HG03097 (cell line): Measurements from ENCODE around the gene CXorf49B.

Experiments used
- ATAC-seq: cut with Tn5 transposase; IDR thresholded peaks from one replicate; pipeline ENCODE4 v1.9.1; 2021; ENCODE audit not compliant: unreplicated experiment, low FRiP score

Gene CXorf49B

DNA sequence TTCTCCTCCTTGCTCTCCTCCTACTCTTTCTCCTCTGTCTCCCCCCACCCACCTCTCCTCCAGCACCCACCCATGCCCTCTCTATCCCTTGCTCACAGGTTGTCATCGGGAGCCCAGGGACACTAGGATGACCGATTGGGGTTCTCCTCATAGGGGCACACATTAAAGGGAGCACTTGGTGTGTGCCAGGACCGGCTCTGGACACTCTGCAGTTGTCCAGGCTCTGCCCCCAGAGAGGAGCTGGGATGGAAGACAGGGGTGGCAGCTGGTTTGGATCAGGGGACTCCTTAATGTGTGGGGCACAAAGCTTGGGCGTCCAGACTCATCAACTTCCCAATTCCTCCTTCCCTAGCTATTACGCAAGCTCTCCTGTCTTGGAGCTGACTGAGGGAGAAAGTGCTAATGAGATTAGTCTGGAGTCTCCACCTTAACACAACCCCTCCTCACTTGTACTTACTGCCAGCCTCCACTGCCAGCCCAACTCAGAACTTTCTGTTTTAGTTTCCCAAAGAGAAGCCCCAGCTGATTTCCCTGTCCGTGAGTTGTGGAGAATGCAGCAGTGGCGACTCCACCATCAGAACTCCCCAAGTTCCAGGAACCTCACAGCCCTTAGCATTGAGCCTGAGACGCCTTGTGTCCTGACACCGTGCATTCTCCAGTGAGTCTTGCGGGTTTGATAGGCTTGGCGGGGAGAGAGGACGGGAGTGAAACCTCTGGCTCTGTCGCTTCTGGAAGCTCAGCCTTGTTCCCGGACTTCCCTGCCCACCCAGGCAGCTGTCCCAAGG is 52.2 kb downstream of the CXorf49B start:
- ATAC-seq, result no peak

DNA sequence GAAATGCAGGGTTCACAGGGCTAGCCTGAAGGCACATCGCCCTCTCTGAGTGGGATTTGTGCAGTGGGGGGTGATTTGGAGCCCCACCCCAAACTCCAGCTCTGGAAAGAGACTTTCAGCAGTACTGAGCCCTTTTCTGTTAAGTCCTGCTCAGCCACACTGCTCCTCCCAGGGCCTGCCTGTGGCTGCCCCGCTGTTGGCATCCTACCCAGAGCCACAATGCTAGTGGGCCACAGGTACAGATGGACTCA is 52.7 kb downstream of the CXorf49B start:
- no peak for ATAC-seq
